GM19452 (cell line): Measurements from ENCODE around the gene OR51V1.

Source experiments
- ATAC-seq: cut with Tn5 transposase; IDR thresholded peaks from one replicate; pipeline ENCODE4 v1.9.1; 2021; ENCODE audit not compliant: unreplicated experiment

Gene OR51V1

GRCh38 chr11:5231111-5231510 lies 30.6 kb upstream of the OR51V1 start:
- no peak for ATAC-seq

DNA sequence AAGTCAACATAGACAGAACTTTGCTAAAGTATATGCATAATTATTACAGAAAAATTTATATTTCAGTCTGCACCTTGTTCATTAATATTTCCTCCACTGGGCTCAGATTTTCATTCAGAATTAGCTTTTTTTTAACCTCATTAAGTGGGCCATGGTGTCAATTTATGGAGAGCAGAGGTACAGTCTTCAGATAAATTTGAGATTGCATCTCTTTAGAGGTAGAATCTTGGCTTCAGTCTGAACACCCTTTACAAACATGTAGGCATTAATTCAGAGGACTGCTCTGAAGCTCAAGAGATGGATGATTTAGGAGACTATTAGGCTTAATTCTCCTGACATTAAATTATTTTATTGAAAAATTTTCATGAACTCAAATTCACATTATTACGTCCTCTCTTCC lies 29.8 kb upstream of the OR51V1 start:
- no peak for ATAC-seq

DNA sequence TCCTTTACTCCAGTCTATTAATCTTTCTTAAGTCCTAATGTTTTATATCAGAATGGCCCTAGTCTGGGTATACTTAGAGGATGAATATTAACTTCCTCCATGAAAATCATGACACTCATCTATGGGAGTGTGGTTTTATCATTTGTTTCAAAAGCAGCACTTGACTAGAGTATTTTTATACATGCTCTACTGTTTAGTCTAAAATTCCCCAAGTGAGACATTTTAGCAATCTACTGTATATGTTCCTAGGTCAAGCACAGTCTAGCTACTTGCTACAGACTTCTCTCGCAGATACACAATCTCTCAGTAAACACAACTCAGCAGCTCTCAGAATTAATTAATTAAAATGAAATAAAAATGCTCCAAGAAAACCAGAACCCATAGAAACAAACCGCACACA lies 29.3 kb upstream of the OR51V1 start:
- no peak for ATAC-seq

DNA sequence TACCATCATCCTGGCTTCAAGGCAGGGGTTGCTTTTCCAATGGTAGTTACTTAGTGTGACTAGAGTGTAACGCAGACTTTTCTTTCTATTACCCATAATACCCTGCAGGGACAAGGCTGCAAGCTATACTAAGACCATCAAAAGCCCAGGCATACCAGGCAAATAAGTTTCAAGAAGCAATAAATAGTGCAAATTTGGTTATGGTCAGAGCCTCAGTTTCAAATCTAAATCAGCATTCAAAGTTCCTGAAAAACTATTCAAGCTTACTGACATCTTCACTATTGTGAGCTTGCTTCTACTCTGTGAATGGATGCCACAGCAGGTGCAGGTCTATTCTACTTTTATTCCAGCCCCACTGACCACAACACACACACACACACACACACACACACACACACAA lies 28.9 kb upstream of the OR51V1 start:
- no peak for ATAC-seq

- no peak for ATAC-seq
Measured at GRCh38 chr11:5228124-5228523, 27.6 kb upstream of the OR51V1 start.

- ATAC-seq, result no peak
Measured at GRCh38 chr11:5227681-5228080, 27.2 kb upstream of the OR51V1 start.

- ATAC-seq, result no peak
Measured at GRCh38 chr11:5226732-5227310, 26.3 kb upstream of the OR51V1 start, which contains the start of gene HBB. HBB (minus strand) TSS chr11:5227071; CDS start chr11:5227021, 50 bp downstream.

DNA sequence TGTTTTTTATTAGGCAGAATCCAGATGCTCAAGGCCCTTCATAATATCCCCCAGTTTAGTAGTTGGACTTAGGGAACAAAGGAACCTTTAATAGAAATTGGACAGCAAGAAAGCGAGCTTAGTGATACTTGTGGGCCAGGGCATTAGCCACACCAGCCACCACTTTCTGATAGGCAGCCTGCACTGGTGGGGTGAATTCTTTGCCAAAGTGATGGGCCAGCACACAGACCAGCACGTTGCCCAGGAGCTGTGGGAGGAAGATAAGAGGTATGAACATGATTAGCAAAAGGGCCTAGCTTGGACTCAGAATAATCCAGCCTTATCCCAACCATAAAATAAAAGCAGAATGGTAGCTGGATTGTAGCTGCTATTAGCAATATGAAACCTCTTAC lies 25.0 kb upstream of the OR51V1 start:
- no peak for ATAC-seq

DNA sequence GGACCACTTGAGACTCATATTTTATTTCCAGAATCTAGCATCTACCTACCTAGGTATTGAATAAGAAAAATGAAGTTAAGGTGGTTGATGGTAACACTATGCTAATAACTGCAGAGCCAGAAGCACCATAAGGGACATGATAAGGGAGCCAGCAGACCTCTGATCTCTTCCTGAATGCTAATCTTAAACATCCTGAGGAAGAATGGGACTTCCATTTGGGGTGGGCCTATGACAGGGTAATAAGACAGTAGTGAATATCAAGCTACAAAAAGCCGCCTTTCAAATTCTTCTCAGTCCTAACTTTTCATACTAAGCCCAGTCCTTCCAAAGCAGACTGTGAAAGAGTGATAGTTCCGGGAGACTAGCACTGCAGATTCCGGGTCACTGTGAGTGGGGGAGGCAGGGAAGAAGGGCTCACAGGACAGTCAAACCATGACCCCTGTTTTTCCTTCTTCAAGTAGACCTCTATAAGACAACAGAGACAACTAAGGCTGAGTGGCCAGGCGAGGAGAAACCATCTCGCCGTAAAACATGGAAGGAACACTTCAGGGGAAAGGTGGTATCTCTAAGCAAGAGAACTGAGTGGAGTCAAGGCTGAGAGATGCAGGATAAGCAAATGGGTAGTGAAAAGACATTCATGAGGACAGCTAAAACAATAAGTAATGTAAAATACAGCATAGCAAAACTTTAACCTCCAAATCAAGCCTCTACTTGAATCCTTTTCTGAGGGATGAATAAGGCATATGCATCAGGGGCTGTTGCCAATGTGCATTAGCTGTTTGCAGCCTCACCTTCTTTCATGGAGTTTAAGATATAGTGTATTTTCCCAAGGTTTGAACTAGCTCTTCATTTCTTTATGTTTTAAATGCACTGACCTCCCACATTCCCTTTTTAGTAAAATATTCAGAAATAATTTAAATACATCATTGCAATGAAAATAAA lies 24.3 kb upstream of the OR51V1 start:
- ATAC-seq, result no peak

GRCh38 chr11:5223686-5224085 lies 23.2 kb upstream of the OR51V1 start:
- ATAC-seq, result no peak

DNA sequence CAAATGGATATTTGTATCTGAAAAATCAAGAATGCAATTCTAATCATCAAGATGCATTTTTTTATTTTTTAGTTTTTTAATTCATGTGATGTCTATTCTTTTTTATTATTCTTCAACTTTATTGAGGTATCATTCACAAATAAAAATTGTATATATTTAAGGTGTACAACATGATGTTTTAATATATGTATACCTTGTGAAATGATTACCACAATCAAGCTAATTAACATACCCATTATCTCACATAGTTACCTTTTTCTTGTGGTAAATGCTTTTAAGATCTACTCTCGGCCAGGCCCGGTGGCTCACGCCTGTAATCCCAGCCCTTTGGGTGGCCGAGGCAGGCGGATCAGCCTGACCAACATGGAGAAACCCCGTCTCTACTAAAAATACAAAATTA lies 22.7 kb upstream of the OR51V1 start:
- ATAC-seq, result no peak

DNA sequence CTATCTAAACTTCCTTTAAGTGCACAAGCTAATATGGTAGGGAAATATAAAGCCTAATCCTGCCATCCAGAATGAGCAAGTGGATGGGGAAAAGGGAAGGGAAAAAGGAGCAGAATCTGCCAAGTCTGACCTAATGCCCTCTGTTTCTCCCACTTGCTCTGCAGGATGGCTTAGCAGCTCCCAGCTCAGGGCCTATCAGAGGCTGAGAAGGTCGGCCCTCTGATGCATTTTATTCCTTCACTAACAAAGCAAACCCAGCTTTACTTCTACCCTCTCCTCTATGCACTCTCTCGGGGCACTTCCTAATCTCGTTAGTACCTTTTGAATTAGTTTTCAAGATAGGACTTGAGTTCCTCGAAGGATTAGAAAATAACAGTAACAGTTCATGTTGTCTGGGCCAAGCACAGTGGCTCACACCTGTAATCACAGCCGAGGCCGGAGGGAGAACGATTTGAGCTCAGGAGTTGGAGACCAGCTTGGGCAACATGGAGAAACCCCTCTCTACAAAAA lies 9.9 kb upstream of the OR51V1 start:
- no peak for ATAC-seq

DNA sequence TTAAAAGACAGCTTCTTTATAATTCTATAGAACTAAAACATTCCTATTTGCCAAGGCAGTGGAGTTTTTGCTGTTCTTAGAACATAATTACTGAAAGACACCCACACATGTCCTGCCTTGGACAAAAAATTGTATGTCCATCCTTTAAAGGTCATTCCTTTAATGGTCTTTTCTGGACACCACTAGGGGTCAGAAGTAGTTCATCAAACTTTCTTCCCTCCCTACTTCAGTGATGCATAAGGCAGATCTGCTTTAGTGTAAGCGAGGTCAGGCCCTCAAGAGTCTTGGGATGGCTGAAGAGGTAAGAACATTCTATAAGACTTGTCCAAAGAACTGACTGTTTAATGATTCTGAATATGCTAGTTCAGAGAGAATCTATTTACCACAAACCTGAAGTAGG lies 4.3 kb upstream of the OR51V1 start:
- peak; percentile 60 for ATAC-seq

DNA sequence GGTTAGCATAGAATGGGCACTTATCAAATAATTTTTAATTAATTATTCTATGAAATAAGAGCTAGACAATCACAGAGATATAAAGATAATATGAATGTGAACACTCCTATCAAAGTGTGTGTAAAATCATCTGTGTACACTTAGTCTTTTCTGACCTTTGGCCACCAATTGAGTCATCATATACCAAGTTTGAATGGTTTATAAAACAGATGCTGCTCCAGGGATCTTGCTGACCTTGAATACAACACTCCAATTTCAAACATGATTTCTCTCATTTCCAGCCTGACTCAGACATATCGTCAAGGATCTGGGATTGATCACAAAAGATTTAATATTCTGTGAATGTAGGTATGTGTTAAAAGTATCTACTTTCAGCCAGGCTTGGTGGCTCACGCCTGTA lies 2.9 kb upstream of the OR51V1 start:
- ATAC-seq, result no peak

GRCh38 chr11:5198285-5198684 lies 2.2 kb downstream of the OR51V1 start:
- no peak for ATAC-seq

DNA sequence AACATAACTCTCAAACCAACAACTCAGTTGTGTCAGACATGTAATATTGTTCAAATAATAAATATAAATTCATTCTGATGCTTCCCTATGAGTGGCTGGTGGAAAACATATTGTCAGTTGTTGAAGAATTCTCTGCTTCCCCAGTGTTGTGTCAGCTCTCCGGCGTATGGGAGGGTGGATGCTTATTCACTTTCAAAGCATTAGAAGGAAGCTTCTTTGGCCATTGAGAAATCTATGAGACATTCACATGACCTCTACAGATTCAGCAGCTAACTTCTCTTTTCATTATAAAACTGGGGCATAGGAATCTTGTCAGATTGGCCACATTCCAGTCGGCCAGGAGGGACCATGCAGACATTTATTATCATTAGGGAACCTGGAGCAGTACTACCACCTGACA lies 2.9 kb downstream of the OR51V1 start:
- ATAC-seq, result no peak

DNA sequence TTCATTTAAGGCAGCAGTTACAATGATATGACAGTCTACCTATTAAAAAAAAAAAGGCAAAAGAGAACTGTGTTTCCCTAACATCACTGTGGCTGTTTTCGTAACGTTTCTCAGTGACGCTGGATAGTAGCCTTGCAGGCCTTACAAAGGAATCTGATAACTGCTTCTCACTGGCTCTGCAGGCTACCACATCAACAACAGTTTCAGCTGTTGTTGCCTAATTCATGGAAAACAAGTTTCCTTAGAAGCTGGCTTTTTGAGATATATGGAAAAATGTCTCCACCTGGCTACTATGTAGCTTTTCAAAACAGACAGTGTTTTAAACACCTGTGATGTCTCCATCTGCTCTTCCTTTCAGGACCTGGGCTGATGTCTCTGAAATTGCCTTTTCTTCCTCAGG lies 3.8 kb downstream of the OR51V1 start:
- no peak for ATAC-seq

DNA sequence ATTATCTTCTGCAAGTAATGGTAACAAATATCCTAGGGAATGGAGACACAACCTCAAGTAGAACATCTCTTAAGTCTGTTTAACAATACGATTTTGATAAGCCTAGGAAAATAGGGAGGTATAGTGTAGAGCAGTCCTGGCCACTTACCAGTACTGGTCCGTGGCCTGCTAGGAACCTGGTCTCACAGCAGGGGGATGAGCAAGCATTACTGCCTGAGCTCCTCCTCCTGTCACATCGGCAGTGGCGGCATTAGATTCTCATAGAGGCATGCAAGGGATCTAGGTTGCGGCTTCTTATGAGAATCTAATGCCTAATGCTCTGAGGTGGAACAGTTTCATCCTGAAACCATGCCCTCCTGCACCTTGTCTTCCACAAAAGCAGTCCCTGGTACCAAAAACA lies 4.4 kb downstream of the OR51V1 start:
- ATAC-seq, result no peak

DNA sequence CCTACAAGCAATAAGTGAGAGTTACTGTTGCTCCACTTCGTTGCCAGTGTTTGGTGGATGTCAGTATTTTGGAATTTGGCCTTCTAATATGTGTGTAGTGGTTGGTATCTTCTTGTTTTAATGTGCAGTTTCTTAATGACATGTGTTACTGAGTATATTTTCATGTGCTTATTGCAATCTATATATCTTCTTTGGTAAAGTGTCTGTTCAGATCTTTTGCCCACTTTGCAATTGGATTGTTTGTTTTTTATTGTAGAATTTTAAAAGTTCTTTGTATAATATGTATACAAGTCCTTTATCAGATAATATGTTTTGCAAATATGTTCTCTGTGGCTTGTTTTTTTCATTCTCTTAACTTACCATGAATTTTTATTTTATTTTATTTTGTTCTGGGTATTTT lies 7.7 kb downstream of the OR51V1 start:
- no peak for ATAC-seq

DNA sequence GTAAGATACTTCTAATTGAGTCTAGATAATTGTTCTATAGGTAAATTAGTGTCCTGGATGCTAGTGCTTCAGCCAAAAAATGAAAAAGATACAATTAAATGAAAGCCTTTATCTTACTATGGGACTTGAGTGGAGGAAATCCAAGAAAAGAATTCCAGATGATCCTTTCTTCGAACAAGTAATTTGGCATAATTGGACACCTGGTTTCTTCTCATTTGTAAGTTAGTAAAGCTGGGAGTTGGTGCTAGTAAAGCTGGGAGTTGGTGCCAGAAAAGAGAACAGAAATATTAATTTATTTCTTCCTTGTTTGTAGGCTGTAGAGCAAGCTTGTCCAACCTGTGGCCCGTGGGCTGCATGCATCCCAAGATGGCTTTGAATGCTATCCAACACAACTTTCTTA lies 12.3 kb downstream of the OR51V1 start:
- no peak for ATAC-seq

- ATAC-seq, result no peak
Measured at GRCh38 chr11:5178046-5178837, 22.2 kb downstream of the OR51V1 start.

DNA sequence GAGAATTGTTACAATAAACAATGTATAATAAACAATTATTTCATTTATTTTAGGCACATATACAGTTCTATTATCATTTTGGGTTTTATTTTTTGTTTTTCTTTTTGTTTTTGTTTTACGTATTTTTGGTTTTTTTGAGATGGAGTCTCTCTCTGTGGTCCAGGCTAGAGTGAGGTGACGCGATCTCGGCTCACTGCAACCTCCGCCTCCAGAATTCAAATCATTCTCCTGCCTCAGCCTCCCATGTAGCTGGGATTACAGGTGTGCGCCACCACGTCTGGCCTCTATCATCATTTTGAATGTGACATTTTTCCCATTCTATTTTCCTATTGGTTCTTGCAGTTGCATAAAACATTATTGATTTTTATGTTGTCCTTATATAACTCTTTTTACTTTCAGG lies 25.5 kb downstream of the OR51V1 start:
- ATAC-seq, result no peak
